Endothelial cell (in vitro differentiated cells): ENCODE results near the gene OSBPL2. TPM values are rescaled to one million over a fixed set of nuclear protein-coding genes. Genes with fewer than 3 reads are reported as not detected.

ENCODE experiments used
- DNase-seq: peaks from one replicate; pipeline ENCODE4 v3.0.0; 2021; ENCODE audit warnings: low spot score
- H3K27ac Mint-ChIP-seq: one replicate; pipeline ENCODE4 v1.8.0; 2021; ENCODE audit warnings: mixed read lengths, inconsistent platforms; ENCODE audit not compliant: unreplicated experiment
- H3K27me3 Mint-ChIP-seq: one replicate; pipeline ENCODE4 v1.8.0; 2021; ENCODE audit warnings: mild to moderate bottlenecking, moderate library complexity, mixed read lengths, inconsistent platforms; ENCODE audit not compliant: unreplicated experiment
- H3K36me3 Mint-ChIP-seq: one replicate; pipeline ENCODE4 v1.8.0; 2021; ENCODE audit warnings: mild to moderate bottlenecking, low read depth, mixed read lengths, inconsistent platforms; ENCODE audit not compliant: unreplicated experiment
- H3K4me1 Mint-ChIP-seq: one replicate; pipeline ENCODE4 v1.8.0; 2021; ENCODE audit warnings: mild to moderate bottlenecking, mixed read lengths, inconsistent platforms; ENCODE audit not compliant: unreplicated experiment
- H3K4me3 Mint-ChIP-seq: one replicate; pipeline ENCODE4 v1.8.0; 2021; ENCODE audit warnings: mild to moderate bottlenecking, mixed read lengths, inconsistent platforms; ENCODE audit not compliant: unreplicated experiment
- H3K9me3 Mint-ChIP-seq: one replicate; pipeline ENCODE4 v1.8.0; 2021; ENCODE audit warnings: mixed read lengths, inconsistent platforms; ENCODE audit not compliant: unreplicated experiment
- total RNA-seq: library from RNA; stranded (reverse); fragmentation: NEBNext Ultra II Directional; extraction: Animal tissue kit (Norgen Biotek cat#: 25700); gene quantifications from one replicate; pipeline ENCODE4 v1.2.1, GENCODE V29; 2021; ENCODE audit not compliant: unreplicated experiment
- TF ChIP-seq, protein P1 (sequence below): fragments of 200-600 bp; sonication (generic); IDR thresholded peaks from one replicate; pipeline ENCODE4 v1.5.0; 2021; ENCODE audit warnings: antibody characterized with exemption; ENCODE audit not compliant: unreplicated experiment

The OSBPL2 gene
- total RNA-seq, 1 donor from 2014 or later = 39.5 TPM

DNA sequence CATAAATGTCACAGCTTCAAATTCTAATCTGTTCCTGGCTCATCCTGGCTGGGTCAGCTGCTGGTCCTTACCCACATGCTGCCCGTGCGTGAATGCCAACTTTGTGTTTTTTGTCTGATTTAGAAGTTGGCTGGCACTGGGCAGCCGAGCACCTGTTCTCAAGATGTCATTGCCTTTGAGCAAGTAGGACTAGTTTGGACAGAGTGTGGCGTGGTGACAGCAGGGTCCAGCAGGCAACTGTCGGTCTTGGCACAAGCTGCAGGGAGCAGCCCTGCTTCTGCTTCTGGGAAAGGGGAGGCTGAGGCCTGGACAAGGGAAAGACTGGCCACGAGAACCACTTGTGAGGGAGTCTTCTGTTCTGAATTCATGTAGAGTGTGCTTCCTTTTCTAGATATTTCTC, 38.1 kb downstream of the OSBPL2 start:
- peaks cover 13% of the 10 kb centered on the region for H3K27me3 Mint-ChIP-seq
- H3K36me3 Mint-ChIP-seq = peaks cover 56% of the 10 kb centered on the region
- no peak for DNase-seq
- no peak overlapping the region for H3K27ac Mint-ChIP-seq
- no peaks in the 10 kb centered on the region for H3K4me1 Mint-ChIP-seq
- no peaks in the 10 kb centered on the region for H3K9me3 Mint-ChIP-seq
- H3K4me3 Mint-ChIP-seq = no peak overlapping the region
- TF ChIP-seq, protein P1, sequence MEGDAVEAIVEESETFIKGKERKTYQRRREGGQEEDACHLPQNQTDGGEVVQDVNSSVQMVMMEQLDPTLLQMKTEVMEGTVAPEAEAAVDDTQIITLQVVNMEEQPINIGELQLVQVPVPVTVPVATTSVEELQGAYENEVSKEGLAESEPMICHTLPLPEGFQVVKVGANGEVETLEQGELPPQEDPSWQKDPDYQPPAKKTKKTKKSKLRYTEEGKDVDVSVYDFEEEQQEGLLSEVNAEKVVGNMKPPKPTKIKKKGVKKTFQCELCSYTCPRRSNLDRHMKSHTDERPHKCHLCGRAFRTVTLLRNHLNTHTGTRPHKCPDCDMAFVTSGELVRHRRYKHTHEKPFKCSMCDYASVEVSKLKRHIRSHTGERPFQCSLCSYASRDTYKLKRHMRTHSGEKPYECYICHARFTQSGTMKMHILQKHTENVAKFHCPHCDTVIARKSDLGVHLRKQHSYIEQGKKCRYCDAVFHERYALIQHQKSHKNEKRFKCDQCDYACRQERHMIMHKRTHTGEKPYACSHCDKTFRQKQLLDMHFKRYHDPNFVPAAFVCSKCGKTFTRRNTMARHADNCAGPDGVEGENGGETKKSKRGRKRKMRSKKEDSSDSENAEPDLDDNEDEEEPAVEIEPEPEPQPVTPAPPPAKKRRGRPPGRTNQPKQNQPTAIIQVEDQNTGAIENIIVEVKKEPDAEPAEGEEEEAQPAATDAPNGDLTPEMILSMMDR = no peak

DNA sequence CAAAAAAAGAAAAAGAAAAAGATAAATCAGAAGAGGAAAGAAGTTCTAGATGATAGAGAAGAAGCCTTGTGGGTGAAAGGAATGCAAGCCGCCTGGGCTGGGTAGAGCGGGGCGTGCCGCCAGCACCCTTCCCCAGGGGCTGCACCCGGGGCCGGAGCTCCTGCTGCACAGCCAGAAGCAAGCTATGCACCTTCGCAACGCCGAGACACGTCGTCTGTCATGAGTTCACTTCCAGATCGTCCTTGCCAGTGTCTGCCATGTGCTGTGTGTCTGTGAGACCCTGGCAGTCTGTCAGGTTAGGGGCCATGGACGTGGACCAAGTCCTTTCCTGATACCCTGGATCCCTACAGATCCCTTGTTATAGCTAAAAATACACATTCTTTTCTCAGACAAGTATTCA, 38.9 kb downstream of the OSBPL2 start:
- Mint-ChIP-seq H3K4me1 (no peaks in the 10 kb centered on the region), H3K27me3 (peaks cover 15% of the 10 kb centered on the region), H3K4me3 (no peak overlapping the region), H3K9me3 (no peaks in the 10 kb centered on the region), H3K36me3 (peaks cover 61% of the 10 kb centered on the region), H3K27ac (no peak overlapping the region)
- no peak for DNase-seq
- TF ChIP-seq, protein P1 = no peak

DNA sequence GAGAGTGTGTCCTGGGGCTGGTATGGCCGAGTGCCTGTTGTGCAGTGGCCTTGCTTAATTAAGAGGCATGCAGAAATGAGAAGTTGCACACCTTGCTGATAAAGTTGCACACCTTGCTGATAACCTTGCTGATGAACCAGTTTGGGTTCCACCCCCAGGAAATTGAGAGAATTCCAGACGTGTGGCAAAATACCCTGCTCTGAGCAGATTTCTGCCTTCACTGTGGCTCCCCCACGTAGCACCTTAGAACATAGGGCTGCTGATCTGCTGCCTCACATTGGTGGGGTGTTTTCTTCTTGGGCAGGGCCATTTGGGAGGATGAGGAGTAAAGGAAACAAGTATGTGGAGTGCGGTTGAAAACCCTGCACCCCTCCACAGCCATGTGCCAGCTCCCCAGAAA, 42.0 kb downstream of the OSBPL2 start:
- Mint-ChIP-seq H3K27ac (no peak overlapping the region), H3K36me3 (peaks cover 58% of the 10 kb centered on the region), H3K9me3 (no peaks in the 10 kb centered on the region), H3K4me1 (peaks cover 6% of the 10 kb centered on the region), H3K27me3 (peaks cover 3% of the 10 kb centered on the region), H3K4me3 (no peak overlapping the region)
- TF ChIP-seq, protein P1 = no peak
- DNase-seq = no peak

DNA sequence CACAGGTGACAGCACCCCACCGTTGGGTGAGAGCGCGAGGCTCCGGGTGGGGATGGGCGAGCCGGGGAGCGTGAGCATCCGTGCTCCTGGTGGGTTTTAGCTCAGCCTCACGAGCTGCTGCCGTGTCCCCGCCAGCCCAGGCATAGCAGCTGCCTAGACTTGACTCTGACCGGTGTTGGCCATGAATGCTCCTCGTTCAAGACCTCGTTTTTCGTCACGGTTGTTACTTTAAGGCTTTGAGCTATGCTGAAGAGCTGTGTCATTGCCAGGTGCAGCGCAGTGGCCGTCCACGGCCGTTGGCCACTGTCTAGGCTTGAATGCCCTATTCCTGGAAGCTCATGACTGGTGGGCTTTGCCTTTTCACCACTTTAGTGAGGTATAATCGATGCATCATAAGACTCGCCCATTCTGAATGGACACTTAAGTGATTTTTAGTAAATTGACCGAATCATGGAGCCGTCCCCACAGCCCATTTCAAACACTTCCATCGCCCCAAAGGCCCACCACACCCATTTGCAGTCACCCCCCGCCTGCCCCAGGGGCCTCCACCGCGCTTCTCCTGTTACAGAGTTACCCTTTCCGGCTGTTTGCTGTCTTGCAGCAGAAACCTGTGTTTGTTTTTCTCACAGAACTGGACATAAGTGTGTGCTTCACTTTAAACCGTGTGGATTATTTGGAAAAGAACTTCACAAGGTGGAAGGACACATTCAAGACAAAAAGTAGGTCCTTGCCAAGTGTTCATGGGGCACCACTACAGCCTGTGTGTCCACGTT, 43.0 kb downstream of the OSBPL2 start:
- Mint-ChIP-seq H3K36me3 (peaks cover 57% of the 10 kb centered on the region), H3K9me3 (no peaks in the 10 kb centered on the region), H3K4me1 (peaks cover 9% of the 10 kb centered on the region), H3K27me3 (peaks cover 2% of the 10 kb centered on the region), H3K27ac (no peak overlapping the region), H3K4me3 (peak overlapping the region; percentile 31)
- TF ChIP-seq, protein P1 = no peak
- DNase-seq = no peak

DNA sequence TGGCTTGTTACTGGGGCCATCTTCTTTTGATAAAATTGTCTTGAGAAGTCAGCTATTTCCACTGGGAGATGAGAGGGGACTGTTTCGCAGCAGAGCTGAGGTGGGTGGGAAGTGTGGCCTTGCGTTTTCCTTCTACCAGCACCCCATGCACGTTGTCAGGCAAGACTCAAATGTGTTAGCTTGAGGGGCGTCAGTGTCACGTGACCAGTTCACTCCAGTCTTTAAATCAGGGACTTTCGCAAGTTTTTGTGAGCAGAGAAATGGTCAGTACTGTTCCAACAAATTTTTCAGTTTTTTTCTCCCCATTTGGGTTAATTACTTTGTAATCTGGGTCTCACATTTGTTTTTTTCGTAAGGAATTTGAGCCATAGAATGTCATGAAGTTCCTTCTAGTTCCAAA, 43.8 kb downstream of the OSBPL2 start:
- Mint-ChIP-seq H3K36me3 (peaks cover 57% of the 10 kb centered on the region), H3K27me3 (peaks cover 2% of the 10 kb centered on the region), H3K9me3 (no peaks in the 10 kb centered on the region), H3K4me3 (no peak overlapping the region), H3K4me1 (peaks cover 13% of the 10 kb centered on the region), H3K27ac (no peak overlapping the region)
- DNase-seq = no peak
- TF ChIP-seq, protein P1 = no peak
